ENCODE results near the gene EPHB2. TPM values are rescaled to one million over a fixed set of nuclear protein-coding genes. Genes with fewer than 3 reads are reported as not detected.

Gene EPHB2
- total and polyA plus RNA-seq, 2 of the 8 experiments (the other 6 are each of a cell fraction or from before 2014, with no cell fraction given), result 15.8 to 17.2 TPM

GRCh38 chr1:22689505-22689904, 21.1 kb upstream of the EPHB2 start:
- Histone ChIP-seq H3K27me3 (replicated peaks in 1 of 4; ENCODE audit: control insufficient read depth in 3 of 4, extremely low read depth in 1 of 4, insufficient read depth in 3 of 4, low read length in 3 of 4) (no peaks in the 10 kb centered on the region), H3K79me1 (ENCODE audit: low read depth, low read length) (no peaks in the 10 kb centered on the region), H3K9ac (replicated peaks in 1 of 4; ENCODE audit: extremely low read depth in 1 of 4, low read depth in 3 of 4, low read length in 3 of 4) (no peak overlapping the region), H3K56ac (replicated peaks; ENCODE audit: insufficient read length, low read depth, low read length) (no peak overlapping the region), H3K4me1 (replicated peaks in 1 of 4; ENCODE audit: control insufficient read depth in 3 of 4, insufficient read depth in 4 of 4, low read length in 3 of 4) (peaks cover 0 to 2% (median under 1%) of the 10 kb centered on the region in 4 experiments; a peak in 2 of 7 replicates), H2BK5ac (ENCODE audit: low read depth, low read length) (no peak overlapping the region), H3K18ac (ENCODE audit: extremely low read depth, low read length) (no peak overlapping the region), H4K5ac (ENCODE audit: insufficient read length, low read depth, low read length) (no peak overlapping the region), H4K20me1 (replicated peaks in 1 of 2; ENCODE audit: control insufficient read depth in 1 of 2, insufficient read depth in 2 of 2, low read length in 2 of 2) (no peaks in the 10 kb centered on the region), H4K8ac (ENCODE audit: extremely low read depth, insufficient read depth, low read length) (no peak overlapping the region; the same call in 1 of the 2 replicates), H3K79me2 (ENCODE audit: control insufficient read depth in 1 of 2, insufficient read depth in 2 of 2, low read length in 2 of 2) (no peaks in the 10 kb centered on the region), H3K9me3 (ENCODE audit: insufficient read depth in 2 of 2, low read depth in 1 of 2, low read length in 1 of 2) (no peaks in the 10 kb centered on the region), H2AK5ac (ENCODE audit: low read depth, low read length) (no peak overlapping the region), H2AFZ (ENCODE audit: low read length) (no peak overlapping the region), H3K4me3 (ENCODE audit: extremely low read depth in 1 of 4, insufficient read depth in 2 of 4, low read depth in 3 of 4, low read length in 4 of 4) (no peak overlapping the region), H3K36me3 (ENCODE audit: control insufficient read depth in 2 of 4, insufficient read depth in 4 of 4, low read length in 3 of 4) (no peaks in the 10 kb centered on the region; a peak in 1 of 8 replicates), H3K14ac (ENCODE audit: insufficient read length) (no peak overlapping the region), H2BK12ac (ENCODE audit: low read depth, low read length) (no peak overlapping the region), H4K91ac (replicated peaks; ENCODE audit: insufficient read length, low read length) (no peak overlapping the region), H2BK20ac (ENCODE audit: low read length) (no peak overlapping the region), H2BK15ac (ENCODE audit: low read length) (no peak overlapping the region), H3K27ac (ENCODE audit: low read depth, low read length) (no peak overlapping the region), H3K23ac (ENCODE audit: insufficient read length) (no peak overlapping the region), H3K4me2 (ENCODE audit: insufficient read depth in 1 of 2, low read depth in 2 of 2, low read length in 2 of 2) (no peak overlapping the region), H3K4ac (replicated peaks; ENCODE audit: insufficient read length, low read depth, low read length) (no peak overlapping the region), H3K23me2 (ENCODE audit: low read depth, low read length) (no peaks in the 10 kb centered on the region), H2BK120ac (replicated peaks; ENCODE audit: low read depth, low read length) (no peak overlapping the region)
- ChIA-PET POLR2A (ENCODE audit: partially characterized antibody) (no interaction called here), CTCF (ENCODE audit: partially characterized antibody) (interaction anchor here (0.8 to 0.9 kb wide), 2 partner anchors 10 to 19 kb away, joined by 3 read pairs; no protein-coding TSS in a partner anchor)
- DNase-seq (ENCODE audit: low read depth in 1 of 2, low spot score in 2 of 2) (no peak), FAIRE-seq (no peak)
- TF ChIP-seq NANOG (IDR thresholded peaks at IDR 0.05; ENCODE audit: insufficient read depth, low read depth, low read length, poor library complexity, severe bottlenecking), result no peak
- TF ChIP-seq HDAC6 (IDR thresholded peaks at IDR 0.05; ENCODE audit: low read depth, low read length), result no peak
- TF ChIP-seq KDM5A (IDR thresholded peaks at IDR 0.05; ENCODE audit: low read length), result no peak
- 85% methylated on average over 11 of the region's 11 CpGs; no CpG with 5 or more reads in 1 of the 2 experiments for WGBS, 2 experiments (ENCODE audit: extremely low coverage in 1 of 2, insufficient coverage in 1 of 2, insufficient read length in 1 of 2, insufficient replicate concordance in 2 of 2, low coverage in 1 of 2, low lambda C conversion rate in 2 of 2, missing lambda C conversion rate in 1 of 2)
